DMS 273 (cell line): ENCODE measurements around the gene KIFC3.
"Not testable (repeated sequence)": the region's sequence is repeated elsewhere in the genome, so short reads cannot be mapped to it uniquely, and the experiment has no call there.

Source experiments
- DNase-seq: peaks from one replicate; lab custom pipeline; 2025; ENCODE audit not compliant: unreplicated experiment; lab: John Stamatoyannopoulos, UW

KIFC3 gene

GRCh38 chr16:57788252-57788841, 13.9 kb downstream of the KIFC3 start:
- DNase-seq = no peak

GRCh38 chr16:57787519-57787905, 14.8 kb downstream of the KIFC3 start:
- DNase-seq = no peak

- DNase-seq = no peak
Measured at GRCh38 chr16:57786632-57787518, 15.4 kb downstream of the KIFC3 start.

GRCh38 chr16:57785924-57786323, 16.4 kb downstream of the KIFC3 start:
- no peak for DNase-seq

- no peak for DNase-seq
Measured at GRCh38 chr16:57785385-57785784, 16.9 kb downstream of the KIFC3 start.

- no peak for DNase-seq
Measured at GRCh38 chr16:57784334-57784733, 18.0 kb downstream of the KIFC3 start.

- no peak for DNase-seq
Measured at GRCh38 chr16:57783883-57784282, 18.4 kb downstream of the KIFC3 start.

- no peak for DNase-seq
Measured at GRCh38 chr16:57783116-57783515, 19.2 kb downstream of the KIFC3 start.

GRCh38 chr16:57782607-57783055, 19.7 kb downstream of the KIFC3 start:
- not testable (repeated sequence) for DNase-seq

- DNase-seq = no peak
Measured at GRCh38 chr16:57781741-57782606, 20.3 kb downstream of the KIFC3 start.

GRCh38 chr16:57781349-57781740, 20.9 kb downstream of the KIFC3 start:
- no peak for DNase-seq

GRCh38 chr16:57779836-57780235, 22.5 kb downstream of the KIFC3 start:
- not testable (repeated sequence) for DNase-seq

- no peak for DNase-seq
Measured at GRCh38 chr16:57778658-57779057, 23.6 kb downstream of the KIFC3 start.

- DNase-seq = no peak
Measured at GRCh38 chr16:57775661-57776469, 26.4 kb downstream of the KIFC3 start.

- no peak for DNase-seq
Measured at GRCh38 chr16:57774705-57775285, 27.5 kb downstream of the KIFC3 start.

- DNase-seq = no peak
Measured at GRCh38 chr16:57773655-57774295, 28.5 kb downstream of the KIFC3 start.

- no peak for DNase-seq
Measured at GRCh38 chr16:57773019-57773418, 29.3 kb downstream of the KIFC3 start.

GRCh38 chr16:57771141-57771785, 31.0 kb downstream of the KIFC3 start:
- DNase-seq = no peak

- no peak for DNase-seq
Measured at GRCh38 chr16:57770361-57770760, 31.9 kb downstream of the KIFC3 start.
